Measurements from ENCODE around the gene CYB561.

CYB561 gene

GRCh38 chr17:63448655-63449054 is 2.5 kb upstream of the CYB561 start:
- DNase-seq: no peak

GRCh38 chr17:63447471-63448009 is 1.4 kb upstream of the CYB561 start:
- DNase-seq: no peak

GRCh38 chr17:63446753-63447470 is 806 bp upstream of the CYB561 start:
- peak; percentile 83 for DNase-seq

GRCh38 chr17:63445571-63445953 is 544 bp downstream of the CYB561 start:
- DNase-seq: peak; percentile 57

GRCh38 chr17:63445065-63445464 is 1.0 kb downstream of the CYB561 start:
- DNase-seq: no peak

GRCh38 chr17:63444457-63444856 is 1.6 kb downstream of the CYB561 start:
- DNase-seq: no peak

GRCh38 chr17:63443053-63443452 is 3.1 kb downstream of the CYB561 start:
- DNase-seq: no peak

- DNase-seq: no peak
These were observed 3.5 kb downstream of the CYB561 start for GRCh38 chr17:63442549-63443035.

GRCh38 chr17:63442074-63442473 is 4.0 kb downstream of the CYB561 start:
- DNase-seq: no peak

GRCh38 chr17:63441654-63442053 is 4.5 kb downstream of the CYB561 start:
- DNase-seq: no peak

GRCh38 chr17:63440770-63441335 is 5.3 kb downstream of the CYB561 start:
- DNase-seq: no peak

- DNase-seq: no peak
These were observed 5.9 kb downstream of the CYB561 start for GRCh38 chr17:63440127-63440769.

- peak; percentile 95 for DNase-seq
These were observed 6.4 kb downstream of the CYB561 start for GRCh38 chr17:63439687-63440086.

GRCh38 chr17:63438092-63439051 is 7.7 kb downstream of the CYB561 start:
- DNase-seq: no peak

- DNase-seq: no peak
These were observed 8.6 kb downstream of the CYB561 start for GRCh38 chr17:63437287-63438091.

- no peak for DNase-seq
These were observed 9.5 kb downstream of the CYB561 start for GRCh38 chr17:63436523-63437110.

GRCh38 chr17:63435681-63436522 is 10.2 kb downstream of the CYB561 start:
- DNase-seq: no peak

- DNase-seq: peak; percentile 60
These were observed 11.0 kb downstream of the CYB561 start for GRCh38 chr17:63434951-63435571.

GRCh38 chr17:63433746-63434591 is 12.1 kb downstream of the CYB561 start:
- DNase-seq: peak; percentile 37

All from inflammatory macrophage treated with lipopolysaccharide for 4 hours (primary cell).